Esophagus muscularis mucosa (tissue), 4 donors: ENCODE results near the gene PTPRN2. TPM values are rescaled to one million over a fixed set of nuclear protein-coding genes. Genes with fewer than 3 reads are reported as not detected.

ENCODE experiments used
- DNase-seq: peaks from one replicate; pipeline ENCODE4 v3.0.0-alpha.2; 2017; ENCODE audit errors: extremely low spot score
- H3K27ac ChIP-seq, 4 donors: fragments of 200-600 bp; sonication (generic); replicated peaks in 1 of 4; 1 replicate in 3 of 4; 2 replicates in 1 of 4; pipeline ENCODE4 v1.5.1; 2016 to 2019; ENCODE audit warnings: mild to moderate bottlenecking in 1 of 4
- H3K27me3 ChIP-seq, 4 donors: fragments of 200-600 bp; sonication (generic); one replicate each; pipeline versions ENCODE4 v1.5.1 to v1.6.0; 2016 to 2019
- H3K36me3 ChIP-seq, 4 donors: fragments of 200-600 bp; sonication (generic); one replicate each; pipeline ENCODE4 v1.5.1; 2016 to 2019
- H3K4me1 ChIP-seq, 4 donors: fragments of 200-600 bp; sonication (generic); one replicate each; pipeline ENCODE4 v1.5.1; 2016 to 2019
- H3K4me3 ChIP-seq, 4 donors: fragments of 200-600 bp; sonication (generic); 1 replicate in 2 of 4; 2 replicates in 2 of 4; pipeline ENCODE4 v1.5.1; 2016 to 2019; ENCODE audit warnings: mild to moderate bottlenecking in 4 of 4, moderate library complexity in 1 of 4
- H3K9me3 ChIP-seq, 4 donors: fragments of 200-600 bp; sonication (generic); 1 replicate in 3 of 4; 2 replicates in 1 of 4; pipeline ENCODE4 v1.5.1; 2016 to 2019
- CTCF ChIP-seq, 3 experiments: fragments of 200-600 bp in 2 of 3; fragments of 450-650 bp in 1 of 3; sonication (generic) in 2 of 3; IDR thresholded peaks; one replicate each; pipeline ENCODE4 v1.5.1; 2017 to 2019; ENCODE audit warnings: antibody characterized with exemption in 3 of 3, mild to moderate bottlenecking in 2 of 3, moderate library complexity in 1 of 3
- EP300 ChIP-seq: sonication (generic); formaldehyde crosslinking; IDR thresholded peaks from one replicate; pipeline ENCODE4 v1.6.1; 2017; ENCODE audit warnings: antibody characterized with exemption
- POLR2A ChIP-seq: fragments of 450-650 bp; IDR thresholded peaks from one replicate; pipeline ENCODE4 v1.6.1; 2017; ENCODE audit warnings: antibody characterized with exemption, moderate library complexity, mild to moderate bottlenecking, low read depth
- POLR2AphosphoS5 ChIP-seq, 2 donors: sonication (generic); formaldehyde crosslinking; IDR thresholded peaks; one replicate each; pipeline ENCODE4 v1.6.1; 2017; ENCODE audit warnings: antibody characterized with exemption in 2 of 2
- WGBS: methylation state at CpG from one replicate; pipeline ENCODE4 v1.1.5; 2018; 5-methylcytosine and 5-hydroxymethylcytosine counted together
- intact Hi-C: fragments of 100-400 bp; cut with DNase I; formaldehyde crosslinking; loops from one replicate; pipeline ENCODE4 v1.15.1; 2023
- total RNA-seq, 4 donors: library from RNA; depleted of rRNA; stranded (reverse); fragments of >200 nt; gene quantifications; one replicate each; pipeline versions ENCODE4 v1.1.0 to v1.2.1, GENCODE V29; 2016

Gene PTPRN2
- total RNA-seq, 4 donors from 2014 or later = 2.1 to 3.1 (median 3.1) TPM

- no peaks in the 10 kb centered on the region for H3K4me1 ChIP-seq
- H3K27me3 ChIP-seq = peaks cover 0 to 27% (median 0%) of the 10 kb centered on the region in 4 donors
- no peak for DNase-seq
- no peak overlapping the region for H3K27ac ChIP-seq
- TF ChIP-seq POLR2AphosphoS5 (IDR thresholded peaks at IDR 0.05) (no peak), CTCF (IDR thresholded peaks at IDR 0.05) (no peak), POLR2A (no peak), EP300 (no peak)
- intact Hi-C loops = no loop called here
- H3K4me3 ChIP-seq = no peak overlapping the region
- no peaks in the 10 kb centered on the region for H3K9me3 ChIP-seq
- no peaks in the 10 kb centered on the region for H3K36me3 ChIP-seq
- 94% methylated on average over 12 of the region's 12 CpGs for WGBS
Measured at GRCh38 chr7:158449266-158449665, 138.4 kb downstream of the PTPRN2 start.

DNA sequence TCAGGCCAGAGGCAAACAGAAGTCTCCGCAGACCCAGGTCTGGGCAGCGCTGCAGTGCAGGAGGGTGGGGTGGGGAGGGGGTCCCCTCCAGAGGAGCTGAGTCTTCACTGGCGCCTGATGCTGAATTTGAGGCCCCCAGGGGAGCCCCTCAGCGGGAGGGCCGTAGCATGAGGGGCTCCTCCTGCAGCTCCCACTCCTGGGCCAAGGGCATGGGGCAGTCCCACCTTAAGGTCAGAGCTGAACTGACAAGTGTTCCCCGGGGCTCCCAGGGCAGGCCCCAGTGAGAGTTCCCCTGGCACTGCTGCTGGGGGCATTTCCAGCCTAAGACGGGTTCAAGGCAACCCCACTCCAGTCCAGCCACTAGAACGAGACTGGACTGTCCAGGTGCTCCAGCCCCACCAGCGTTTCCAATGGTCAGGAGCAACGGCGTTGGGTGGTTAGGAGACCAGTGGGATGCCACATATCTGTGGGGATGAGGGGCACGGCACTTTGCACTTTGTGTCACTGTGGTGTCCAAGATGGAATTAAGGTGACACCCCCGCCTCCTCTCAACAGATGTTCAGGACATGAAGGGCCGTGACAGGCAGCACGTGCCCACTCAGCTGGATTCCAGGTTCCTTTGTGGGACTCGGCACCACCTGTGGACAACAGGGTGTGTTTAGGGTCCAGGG lies 139.1 kb downstream of the PTPRN2 start:
- 79% methylated on average over 9 of the region's 16 CpGs for WGBS
- intact Hi-C loops = no loop called here
- no peak for DNase-seq
- Histone ChIP-seq H3K9me3 (no peaks in the 10 kb centered on the region), H3K4me3 (no peak overlapping the region), H3K36me3 (no peaks in the 10 kb centered on the region), H3K27me3 (peaks cover 0 to 27% (median 0%) of the 10 kb centered on the region in 4 donors), H3K27ac (no peak overlapping the region), H3K4me1 (no peaks in the 10 kb centered on the region)
- TF ChIP-seq CTCF (IDR thresholded peaks at IDR 0.05) (no peak), EP300 (no peak), POLR2AphosphoS5 (IDR thresholded peaks at IDR 0.05) (no peak), POLR2A (no peak)

GRCh38 chr7:158447506-158448171 lies 140.0 kb downstream of the PTPRN2 start:
- Histone ChIP-seq H3K36me3 (no peaks in the 10 kb centered on the region), H3K27ac (no peak overlapping the region), H3K9me3 (no peaks in the 10 kb centered on the region), H3K27me3 (peaks cover 0 to 27% (median 0%) of the 10 kb centered on the region in 4 donors), H3K4me1 (no peaks in the 10 kb centered on the region), H3K4me3 (no peak overlapping the region)
- 91% methylated on average over 21 of the region's 29 CpGs for WGBS
- DNase-seq = no peak
- TF ChIP-seq EP300 = no peak
- TF ChIP-seq CTCF (IDR thresholded peaks at IDR 0.05) = no peak
- no peak for TF ChIP-seq POLR2AphosphoS5 (IDR thresholded peaks at IDR 0.05)
- TF ChIP-seq POLR2A = no peak
- intact Hi-C loops = no loop called here

- no peaks in the 10 kb centered on the region for H3K9me3 ChIP-seq
- no peaks in the 10 kb centered on the region for H3K4me1 ChIP-seq
- 87% methylated on average over 6 of the region's 6 CpGs for WGBS
- intact Hi-C loops = no loop called here
- H3K27ac ChIP-seq = no peak overlapping the region
- DNase-seq = no peak
- TF ChIP-seq POLR2AphosphoS5 (IDR thresholded peaks at IDR 0.05) = no peak
- TF ChIP-seq POLR2A = no peak
- no peak for TF ChIP-seq CTCF (IDR thresholded peaks at IDR 0.05)
- TF ChIP-seq EP300 = no peak
- H3K4me3 ChIP-seq = no peak overlapping the region
- H3K27me3 ChIP-seq = peaks cover 0 to 27% (median 0%) of the 10 kb centered on the region in 4 donors
- no peaks in the 10 kb centered on the region for H3K36me3 ChIP-seq
Measured at GRCh38 chr7:158447151-158447505, 140.5 kb downstream of the PTPRN2 start.
